Measurements from ENCODE around the gene TMEM161A. TPM values are rescaled to one million over a fixed set of nuclear protein-coding genes. Genes with fewer than 3 reads are reported as not detected.
"Not testable (repeated sequence)": the region's sequence is repeated elsewhere in the genome, so short reads cannot be mapped to it uniquely, and the experiment has no call there.

Gene TMEM161A
- total RNA-seq, 6 experiments from 2014 or later, result 20.5 to 27.9 (median 25.4) TPM

DNA sequence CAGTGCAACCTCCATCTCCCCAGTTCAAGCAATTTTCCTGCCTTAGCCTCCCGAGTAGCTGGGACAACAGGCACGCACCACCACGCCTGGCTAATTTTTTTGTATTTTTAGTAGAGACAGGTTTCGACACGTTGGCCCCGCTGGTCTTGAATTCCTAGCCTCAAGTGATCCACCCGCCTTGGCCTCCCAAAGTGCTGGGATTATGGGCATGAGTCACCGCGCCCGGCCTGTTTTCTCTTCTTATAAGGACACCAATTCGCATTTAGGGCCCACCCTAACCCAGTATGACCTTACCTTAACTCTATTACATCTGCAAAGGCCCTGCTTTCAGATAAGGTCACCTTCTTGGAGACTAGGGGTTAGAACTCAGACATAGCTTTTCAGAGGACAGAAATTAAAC lies 35.1 kb downstream of the TMEM161A start:
- DNase-seq, result no peak
- no peak overlapping the region for H3K27ac Mint-ChIP-seq
- H3K9me3 Mint-ChIP-seq, result no peaks in the 10 kb centered on the region
- no peaks in the 10 kb centered on the region for H3K36me3 Mint-ChIP-seq (ENCODE audit: low read depth)
- H3K27me3 Mint-ChIP-seq (ENCODE audit: insufficient read depth), result no peaks in the 10 kb centered on the region; the same call in 1 of the 2 replicates
- TF ChIP-seq, protein P1, sequence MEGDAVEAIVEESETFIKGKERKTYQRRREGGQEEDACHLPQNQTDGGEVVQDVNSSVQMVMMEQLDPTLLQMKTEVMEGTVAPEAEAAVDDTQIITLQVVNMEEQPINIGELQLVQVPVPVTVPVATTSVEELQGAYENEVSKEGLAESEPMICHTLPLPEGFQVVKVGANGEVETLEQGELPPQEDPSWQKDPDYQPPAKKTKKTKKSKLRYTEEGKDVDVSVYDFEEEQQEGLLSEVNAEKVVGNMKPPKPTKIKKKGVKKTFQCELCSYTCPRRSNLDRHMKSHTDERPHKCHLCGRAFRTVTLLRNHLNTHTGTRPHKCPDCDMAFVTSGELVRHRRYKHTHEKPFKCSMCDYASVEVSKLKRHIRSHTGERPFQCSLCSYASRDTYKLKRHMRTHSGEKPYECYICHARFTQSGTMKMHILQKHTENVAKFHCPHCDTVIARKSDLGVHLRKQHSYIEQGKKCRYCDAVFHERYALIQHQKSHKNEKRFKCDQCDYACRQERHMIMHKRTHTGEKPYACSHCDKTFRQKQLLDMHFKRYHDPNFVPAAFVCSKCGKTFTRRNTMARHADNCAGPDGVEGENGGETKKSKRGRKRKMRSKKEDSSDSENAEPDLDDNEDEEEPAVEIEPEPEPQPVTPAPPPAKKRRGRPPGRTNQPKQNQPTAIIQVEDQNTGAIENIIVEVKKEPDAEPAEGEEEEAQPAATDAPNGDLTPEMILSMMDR (IDR thresholded peaks at IDR 0.05), result no peak
- no peak overlapping the region for H3K4me3 Mint-ChIP-seq
- H3K4me1 Mint-ChIP-seq (ENCODE audit: low read depth), result peaks cover 15% of the 10 kb centered on the region

DNA sequence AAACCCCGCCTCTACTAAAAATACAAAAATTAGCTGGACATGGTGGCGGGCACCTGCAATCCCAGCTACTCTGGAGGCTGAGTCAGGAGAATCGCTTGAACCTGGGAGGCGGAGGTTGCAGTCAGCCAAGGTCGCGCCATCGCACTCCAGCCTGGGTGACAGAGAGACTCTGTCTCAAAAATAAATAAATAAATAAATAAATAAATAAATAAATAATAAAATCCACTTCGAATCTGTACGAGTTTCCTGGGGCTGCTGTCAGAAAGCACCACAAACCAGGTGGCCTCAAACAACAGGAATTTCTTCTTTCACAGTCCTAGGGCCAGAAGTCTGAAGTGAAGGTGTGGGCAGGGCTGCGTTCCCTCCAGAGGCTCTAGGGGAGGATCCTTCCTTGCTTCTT lies 35.7 kb downstream of the TMEM161A start:
- DNase-seq; H3K9me3 Mint-ChIP-seq; H3K27me3 Mint-ChIP-seq (ENCODE audit: insufficient read depth); H3K27ac Mint-ChIP-seq; H3K4me3 Mint-ChIP-seq; H3K36me3 Mint-ChIP-seq (ENCODE audit: low read depth): not testable (repeated sequence)
- peaks cover 15% of the 10 kb centered on the region for H3K4me1 Mint-ChIP-seq (ENCODE audit: low read depth)

DNA sequence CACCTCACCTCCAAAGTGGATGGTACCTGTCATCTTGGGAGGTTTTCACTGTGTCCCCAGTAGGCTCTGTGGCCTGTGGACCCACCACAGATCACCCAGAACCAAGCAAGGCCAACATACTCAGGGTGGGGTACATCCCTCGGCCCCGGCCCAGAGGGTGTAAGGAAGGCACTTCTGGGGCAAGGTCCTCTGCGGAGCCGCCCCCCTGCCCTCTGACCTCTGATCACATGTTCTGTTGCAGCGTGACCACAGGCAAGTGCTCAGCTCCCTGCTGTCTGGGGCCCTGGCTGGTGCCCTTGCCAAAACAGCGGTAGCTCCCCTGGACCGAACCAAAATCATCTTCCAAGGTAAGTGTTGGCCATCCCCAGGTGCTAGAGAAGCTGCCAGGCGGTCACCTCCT lies 36.7 kb downstream of the TMEM161A start:
- H3K27me3 Mint-ChIP-seq (ENCODE audit: insufficient read depth), result no peaks in the 10 kb centered on the region
- H3K36me3 Mint-ChIP-seq (ENCODE audit: low read depth), result no peaks in the 10 kb centered on the region
- DNase-seq, result no peak
- no peak overlapping the region for H3K27ac Mint-ChIP-seq
- no peaks in the 10 kb centered on the region for H3K9me3 Mint-ChIP-seq
- TF ChIP-seq, protein P1 (IDR thresholded peaks at IDR 0.05), result no peak
- peaks cover 15% of the 10 kb centered on the region for H3K4me1 Mint-ChIP-seq (ENCODE audit: low read depth)
- H3K4me3 Mint-ChIP-seq, result no peak overlapping the region

DNA sequence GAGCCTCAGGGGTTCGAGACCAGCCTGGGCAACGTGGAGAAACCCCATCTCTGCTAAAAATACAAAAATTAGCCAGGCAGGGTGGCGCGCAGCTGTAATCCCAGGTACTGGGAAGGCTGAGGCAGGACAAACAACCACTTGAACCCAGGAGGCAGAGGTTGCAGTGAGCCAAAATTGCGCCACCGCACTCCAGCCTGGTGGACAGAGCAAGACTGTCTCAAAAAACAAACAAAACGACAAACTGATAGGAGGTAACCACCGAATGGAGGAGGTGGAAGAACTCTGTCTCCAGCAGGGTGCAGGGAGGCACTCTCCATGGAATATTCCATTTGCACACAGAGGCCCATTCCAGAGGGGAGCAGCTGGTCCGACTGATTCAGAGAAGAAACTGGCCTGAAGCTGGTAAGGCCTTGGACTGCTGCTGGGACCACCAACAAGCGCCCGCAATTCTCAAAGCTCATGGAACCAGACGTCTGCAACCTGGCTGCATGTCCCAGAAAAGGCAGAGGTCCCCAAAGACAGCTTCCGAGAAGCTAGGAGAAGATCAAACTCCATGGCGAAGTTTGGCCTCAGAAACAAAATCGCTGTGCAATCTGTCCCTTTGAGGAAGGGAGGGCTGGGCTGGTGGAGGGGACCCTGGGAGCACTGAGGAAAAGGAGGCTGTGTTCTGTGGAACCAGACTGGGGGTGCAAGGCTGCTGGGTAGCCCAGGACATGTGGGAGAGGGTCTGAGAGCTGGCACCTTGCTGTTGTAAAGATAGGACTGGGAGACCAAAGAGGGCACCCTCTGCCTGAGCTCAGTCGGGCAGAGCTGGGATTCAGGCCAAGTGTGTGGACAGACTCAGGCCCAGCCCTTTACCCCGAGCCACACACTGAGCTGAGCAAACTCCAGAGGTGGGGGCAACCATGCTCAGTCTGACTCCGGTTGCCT lies 39.3 kb downstream of the TMEM161A start:
- no peaks in the 10 kb centered on the region for H3K36me3 Mint-ChIP-seq (ENCODE audit: low read depth)
- TF ChIP-seq, protein P1 (IDR thresholded peaks at IDR 0.05), result no peak
- no peaks in the 10 kb centered on the region for H3K4me1 Mint-ChIP-seq (ENCODE audit: low read depth)
- no peak overlapping the region for H3K27ac Mint-ChIP-seq
- no peaks in the 10 kb centered on the region for H3K9me3 Mint-ChIP-seq
- no peak for DNase-seq
- H3K4me3 Mint-ChIP-seq, result no peak overlapping the region
- no peaks in the 10 kb centered on the region; the same call in 1 of the 2 replicates for H3K27me3 Mint-ChIP-seq (ENCODE audit: insufficient read depth)

DNA sequence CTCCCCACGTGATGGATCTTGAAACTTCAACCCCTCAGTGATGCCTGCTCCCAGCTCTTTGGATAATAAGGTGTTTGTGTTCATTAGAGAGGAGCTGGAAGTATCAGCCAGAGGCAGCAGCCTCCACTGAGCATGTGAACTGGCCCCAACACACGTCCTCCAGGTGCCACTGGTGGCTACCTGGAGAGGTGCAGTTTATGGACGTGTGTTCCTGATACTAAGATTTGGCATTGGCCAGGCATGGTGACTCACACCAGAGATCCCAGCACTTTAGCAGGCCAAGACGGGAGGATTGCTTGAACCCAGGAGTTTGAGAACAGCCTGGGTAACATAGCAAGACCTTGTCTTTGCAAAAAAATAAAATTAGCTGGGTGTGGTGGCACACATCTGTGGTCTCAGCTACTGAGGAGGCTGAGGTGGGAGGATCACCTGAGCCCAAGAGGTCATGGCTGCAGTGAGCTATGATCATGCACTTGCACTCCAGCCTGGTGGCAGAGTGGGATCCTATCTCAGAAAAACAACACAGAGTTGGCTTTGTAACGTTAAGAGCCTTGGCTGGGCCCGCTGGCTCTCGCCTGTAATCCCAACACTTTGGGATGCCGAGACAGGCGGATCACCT lies 40.1 kb downstream of the TMEM161A start:
- H3K4me1 Mint-ChIP-seq (ENCODE audit: low read depth), result no peaks in the 10 kb centered on the region
- TF ChIP-seq, protein P1 (IDR thresholded peaks at IDR 0.05), result no peak
- H3K36me3 Mint-ChIP-seq (ENCODE audit: low read depth), result no peaks in the 10 kb centered on the region
- H3K4me3 Mint-ChIP-seq, result no peak overlapping the region
- DNase-seq, result no peak
- H3K27me3 Mint-ChIP-seq (ENCODE audit: insufficient read depth), result no peaks in the 10 kb centered on the region; the same call in 1 of the 2 replicates
- no peaks in the 10 kb centered on the region for H3K9me3 Mint-ChIP-seq
- no peak overlapping the region for H3K27ac Mint-ChIP-seq

Measured in HFFc6 (cell line).